Vagina (tissue), 2 donors: ENCODE data around the gene RBM26.

Experiments used
- CTCF ChIP-seq, 3 experiments: fragments of 450-650 bp in 2 of 3; fragments of 200-600 bp in 1 of 3; sonication (generic) in 1 of 3; IDR thresholded peaks; one replicate each; pipeline ENCODE4 v1.5.1; 2017 to 2019; ENCODE audit warnings: antibody characterized with exemption in 3 of 3, mild to moderate bottlenecking in 2 of 3, moderate library complexity in 2 of 3
- POLR2A ChIP-seq, 2 donors: fragments of 450-650 bp; IDR thresholded peaks; one replicate each; pipeline ENCODE4 v1.6.1; 2017; ENCODE audit warnings: antibody characterized with exemption in 2 of 2, mild to moderate bottlenecking in 2 of 2, moderate library complexity in 2 of 2
- POLR2AphosphoS5 ChIP-seq, 2 donors: sonication (generic); formaldehyde crosslinking; IDR thresholded peaks; one replicate each; pipeline ENCODE4 v1.9.0; 2017; ENCODE audit warnings: antibody characterized with exemption in 2 of 2, mild to moderate bottlenecking in 2 of 2, low read depth in 1 of 2; ENCODE audit not compliant: insufficient read depth in 1 of 2

GRCh38 chr13:79271616-79272015, 134.4 kb downstream of the RBM26 start:
- TF ChIP-seq CTCF (IDR thresholded peaks at IDR 0.05) (no peak), POLR2AphosphoS5 (IDR thresholded peaks at IDR 0.05; ENCODE audit: insufficient read depth in 1 of 2, low read depth in 1 of 2) (no peak), POLR2A (IDR thresholded peaks at IDR 0.05) (no peak)
